Islet precursor cell (in vitro differentiated cells): ENCODE data around the gene CSRNP3.
"Not testable (repeated sequence)": the region's sequence is repeated elsewhere in the genome, so short reads cannot be mapped to it uniquely, and the experiment has no call there.

Source experiments
- DNase-seq: peaks from one replicate; pipeline ENCODE4 v3.0.0-alpha.2; 2018

The CSRNP3 gene

GRCh38 chr2:165637396-165637795, 167.9 kb downstream of the CSRNP3 start:
- no peak for DNase-seq

GRCh38 chr2:165639504-165639903, 170.0 kb downstream of the CSRNP3 start:
- DNase-seq: no peak

- DNase-seq: no peak
Measured at GRCh38 chr2:165640247-165640929, 170.9 kb downstream of the CSRNP3 start.

- DNase-seq: no peak
Measured at GRCh38 chr2:165645930-165646831, 176.7 kb downstream of the CSRNP3 start.

GRCh38 chr2:165647409-165647808, 177.9 kb downstream of the CSRNP3 start:
- no peak for DNase-seq

GRCh38 chr2:165648801-165649200, 179.3 kb downstream of the CSRNP3 start:
- DNase-seq: no peak

GRCh38 chr2:165651233-165651632, 181.7 kb downstream of the CSRNP3 start:
- no peak for DNase-seq

- DNase-seq: no peak
Measured at GRCh38 chr2:165655661-165656060, 186.2 kb downstream of the CSRNP3 start.

GRCh38 chr2:165660361-165660760, 190.9 kb downstream of the CSRNP3 start:
- no peak for DNase-seq

GRCh38 chr2:165662720-165663119, 193.2 kb downstream of the CSRNP3 start:
- DNase-seq: no peak

- no peak for DNase-seq
Measured at GRCh38 chr2:165665614-165666013, 196.1 kb downstream of the CSRNP3 start.

GRCh38 chr2:165666073-165666472, 196.6 kb downstream of the CSRNP3 start:
- not testable (repeated sequence) for DNase-seq

GRCh38 chr2:165666605-165667004, 197.1 kb downstream of the CSRNP3 start:
- DNase-seq: no peak

GRCh38 chr2:165667375-165667774, 197.9 kb downstream of the CSRNP3 start:
- no peak for DNase-seq

- DNase-seq: no peak
Measured at GRCh38 chr2:165674780-165675179, 205.3 kb downstream of the CSRNP3 start.

- DNase-seq: no peak
Measured at GRCh38 chr2:165675551-165675968, 206.1 kb downstream of the CSRNP3 start.

GRCh38 chr2:165678882-165679281, 209.4 kb downstream of the CSRNP3 start:
- DNase-seq: no peak

- DNase-seq: no peak
Measured at GRCh38 chr2:165679621-165680020, 210.1 kb downstream of the CSRNP3 start.

GRCh38 chr2:165681841-165682240, 212.3 kb downstream of the CSRNP3 start:
- DNase-seq: no peak

- DNase-seq: no peak
Measured at GRCh38 chr2:165682546-165682945, 213.0 kb downstream of the CSRNP3 start.

GRCh38 chr2:165686800-165687199, 217.3 kb downstream of the CSRNP3 start:
- DNase-seq: no peak

GRCh38 chr2:165687426-165688002, 218.0 kb downstream of the CSRNP3 start:
- DNase-seq: no peak

GRCh38 chr2:165691615-165692014, 222.1 kb downstream of the CSRNP3 start:
- peak; percentile 83 for DNase-seq

- DNase-seq: no peak
Measured at GRCh38 chr2:165692906-165693305, 223.4 kb downstream of the CSRNP3 start.
